Liver (tissue), 3 donors: Measurements from ENCODE around the gene SESTD1.

Source experiments
- ATF3 ChIP-seq: IDR thresholded peaks from 2 replicates; pipeline ENCODE4 v1.6.1; 2016; ENCODE audit warnings: antibody characterized with exemption
- CTCF ChIP-seq: fragments of 150-350 bp; IDR thresholded peaks from 2 replicates; pipeline ENCODE4 v1.5.1; 2017; ENCODE audit warnings: improper control_type of control experiment, low read depth, low read length; ENCODE audit not compliant: missing input control
- FOXA1 ChIP-seq: IDR thresholded peaks from 2 replicates; pipeline ENCODE4 v1.6.1; 2016; ENCODE audit warnings: antibody characterized with exemption
- GABPA ChIP-seq, 2 donors: IDR thresholded peaks in 1 of 2; conservative IDR thresholded peaks in 1 of 2; 2 replicates each; pipeline ENCODE4 v1.6.1; 2016; ENCODE audit warnings: antibody characterized with exemption in 2 of 2, mild to moderate bottlenecking in 1 of 2, moderate library complexity in 1 of 2
- HNF4A ChIP-seq, 2 donors: conservative IDR thresholded peaks; 2 replicates each; pipeline ENCODE4 v1.6.1; 2016; ENCODE audit warnings: antibody characterized with exemption in 2 of 2, mild to moderate bottlenecking in 2 of 2
- HNF4G ChIP-seq: IDR thresholded peaks from 2 replicates; pipeline ENCODE4 v1.6.1; 2016; ENCODE audit warnings: antibody characterized with exemption
- JUND ChIP-seq, 2 donors: IDR thresholded peaks; 2 replicates each; pipeline ENCODE4 v1.6.1; 2016; ENCODE audit warnings: antibody characterized with exemption in 2 of 2
- RAD21 ChIP-seq, 2 donors: IDR thresholded peaks; 2 replicates each; pipeline ENCODE4 v1.6.1; 2016; ENCODE audit warnings: antibody characterized with exemption in 2 of 2, mild to moderate bottlenecking in 2 of 2
- REST ChIP-seq: IDR thresholded peaks from 2 replicates; pipeline ENCODE4 v1.6.1; 2016; ENCODE audit warnings: antibody characterized with exemption, mild to moderate bottlenecking
- RXRA ChIP-seq, 2 donors: IDR thresholded peaks; 2 replicates each; pipeline ENCODE4 v1.6.1; 2017 to 2018; ENCODE audit warnings: antibody characterized with exemption in 2 of 2, mild to moderate bottlenecking in 1 of 2
- SP1 ChIP-seq: IDR thresholded peaks from 2 replicates; pipeline ENCODE4 v1.6.1; 2018; ENCODE audit warnings: antibody characterized with exemption, mild to moderate bottlenecking
- TAF1 ChIP-seq: conservative IDR thresholded peaks from 2 replicates; pipeline ENCODE4 v1.6.1; 2016; ENCODE audit warnings: antibody characterized with exemption, mild to moderate bottlenecking
- YY1 ChIP-seq: IDR thresholded peaks from 2 replicates; pipeline ENCODE4 v1.6.1; 2016; ENCODE audit warnings: antibody characterized with exemption, mild to moderate bottlenecking
- ZBTB33 ChIP-seq: IDR thresholded peaks from 2 replicates; pipeline ENCODE4 v1.6.1; 2016; ENCODE audit warnings: antibody characterized with exemption
- donor health status: healthy.
- donor health status: healthy.

GRCh38 chr2:179304424-179304823, 39.8 kb upstream of the SESTD1 start:
- TF ChIP-seq CTCF (no peak), REST (no peak), RXRA (IDR thresholded peaks at IDR 0.05) (no peak), TAF1 (no peak), FOXA1 (no peak), YY1 (no peak), ATF3 (no peak), RAD21 (IDR thresholded peaks at IDR 0.05) (no peak), SP1 (no peak), JUND (IDR thresholded peaks at IDR 0.05) (no peak), GABPA (IDR thresholded peaks at IDR 0.05 in 1 of 2, conservative IDR thresholded peaks at IDR 0.05 in 1 of 2) (no peak), HNF4A (conservative IDR thresholded peaks at IDR 0.05) (no peak), HNF4G (no peak), ZBTB33 (no peak)
